K562 (cell line): Measurements from ENCODE around the gene PPP1R15A. TPM values are rescaled to one million over a fixed set of nuclear protein-coding genes. Genes with fewer than 3 reads are reported as not detected.

ENCODE experiments used
- BCLAF1 ChIP-seq, 2 experiments: fragments of 450-650 bp in 1 of 2; IDR thresholded peaks; 2 replicates each; pipeline ENCODE4 v1.6.1; 2011 to 2017; ENCODE audit warnings: low read depth in 2 of 2, antibody characterized with exemption in 1 of 2, borderline replicate concordance in 1 of 2, low read length in 1 of 2, mild to moderate bottlenecking in 1 of 2, mixed read lengths in 1 of 2; ENCODE audit not compliant: control insufficient read depth in 1 of 2
- FIP1L1 ChIP-seq: fragments of 200-400 bp; formaldehyde crosslinking; IDR thresholded peaks from 2 replicates; pipeline ENCODE4 v1.6.1; 2018; ENCODE audit warnings: mild to moderate bottlenecking, low read depth, low read length; ENCODE audit not compliant: poor library complexity, severe bottlenecking
- GABPB2 ChIP-seq: fragments of 250-450 bp; sonication (Bioruptor Pico); conservative IDR thresholded peaks from 2 replicates; pipeline ENCODE4 v1.5.1; 2021; ENCODE audit warnings: mild to moderate bottlenecking
- ILF3 ChIP-seq: fragments of 450-650 bp; IDR thresholded peaks from 2 replicates; pipeline ENCODE4 v1.6.1; 2018; ENCODE audit warnings: antibody characterized with exemption, mild to moderate bottlenecking, moderate library complexity, borderline replicate concordance
- LEF1 ChIP-seq: fragments of 450-650 bp; IDR thresholded peaks from 2 replicates; pipeline ENCODE4 v1.6.1; 2016; ENCODE audit warnings: mild to moderate bottlenecking
- NFIX ChIP-seq: fragments of 250-450 bp; sonication (Bioruptor Pico); IDR thresholded peaks from 2 replicates; pipeline ENCODE4 v1.4.0; 2020; ENCODE audit warnings: low read depth, mild to moderate bottlenecking, moderate library complexity
- NFRKB ChIP-seq: fragments of 450-650 bp; IDR thresholded peaks from 2 replicates; pipeline ENCODE4 v1.6.1; 2016; ENCODE audit warnings: low read depth
- POLR3G ChIP-seq: IDR thresholded peaks from 2 replicates; pipeline ENCODE4 v1.6.1; 2011; ENCODE audit not compliant: insufficient read length, insufficient replicate concordance; ENCODE audit errors: extremely low read depth
- RB1 ChIP-seq: fragments of 450-650 bp; IDR thresholded peaks from 2 replicates; pipeline ENCODE4 v1.6.1; 2017; ENCODE audit warnings: low read depth, mild to moderate bottlenecking
- SOX6 ChIP-seq: fragments of 450-650 bp; IDR thresholded peaks from 2 replicates; pipeline ENCODE4 v1.6.1; 2014; ENCODE audit warnings: mild to moderate bottlenecking
- ZHX1 ChIP-seq: fragments of 150-350 bp; conservative IDR thresholded peaks from 2 replicates; pipeline ENCODE4 v1.6.1; 2014; ENCODE audit warnings: low read length
- ZNF124 ChIP-seq: sonication (generic); formaldehyde crosslinking; IDR thresholded peaks from 2 replicates; pipeline ENCODE4 v1.8.1; 2022; ENCODE audit warnings: missing genetic modification reagents
- ZNF140 ChIP-seq: fragments of 250-450 bp; sonication (Bioruptor Pico); IDR thresholded peaks from 2 replicates; pipeline ENCODE4 v1.8.0; 2021; ENCODE audit warnings: moderate library complexity, mild to moderate bottlenecking, inconsistent platforms
- ZNF431 ChIP-seq: sonication (generic); formaldehyde crosslinking; IDR thresholded peaks from 2 replicates; pipeline ENCODE4 v1.8.0; 2022; ENCODE audit warnings: mild to moderate bottlenecking, missing genetic modification reagents
- ZNF436 ChIP-seq: fragments of 250-450, 450-650 bp; sonication (Bioruptor Pico); formaldehyde crosslinking; IDR thresholded peaks from 2 replicates; pipeline ENCODE4 v1.7.0; 2020; ENCODE audit warnings: mild to moderate bottlenecking
- ZNF699 ChIP-seq: fragments of 250-450 bp; sonication (Bioruptor Pico); IDR thresholded peaks from 2 replicates; pipeline ENCODE4 v1.8.0; 2021; ENCODE audit warnings: mild to moderate bottlenecking, moderate library complexity; ENCODE audit not compliant: insufficient replicate concordance
- polyA plus RNA-seq, 8 experiments: library from polyadenylated mRNA; depleted of rRNA in 4 of 8; stranded (reverse) in 5 of 8; unstranded in 3 of 8; fragments of >200 nt; fragmentation: Nextera tagmentation in 2 of 8; fragmentation: Illumina TruSeq in 1 of 8; extraction: Ambion mirVana in 2 of 8; extraction: Trizol in 1 of 8; gene quantifications; 2 replicates each; pipeline versions ENCODE4 v1.2.1 to v1.2.3, GENCODE V29; 2011 to 2014; ENCODE audit warnings: inconsistent platforms in 1 of 8, missing spikeins in 1 of 8
- total RNA-seq, 7 experiments: library from RNA; depleted of rRNA in 6 of 7; stranded (reverse); fragments of >200 nt in 6 of 7; fragmentation: Illumina TruSeq in 2 of 7; extraction: Trizol in 2 of 7; gene quantifications; 2 replicates each; pipeline versions ENCODE4 v1.2.1 to v1.2.3, GENCODE V29; 2011 to 2021; ENCODE audit warnings: low replicate concordance in 1 of 7
- TF ChIP-seq, protein P1 (sequence below): sonication (generic); formaldehyde crosslinking; IDR thresholded peaks from 2 replicates; pipeline ENCODE4 v1.8.1; 2023; ENCODE audit warnings: mild to moderate bottlenecking, missing genetic modification reagents
- TF ChIP-seq, protein P2 (sequence below): fragments of 450-650 bp; IDR thresholded peaks from 2 replicates; pipeline ENCODE4 v1.6.1; 2014; ENCODE audit warnings: low read depth, mild to moderate bottlenecking, moderate library complexity, borderline replicate concordance

The PPP1R15A gene
- total and polyA plus RNA-seq, 9 of the 15 experiments (the other 6 are each of a cell fraction or from before 2014, with no cell fraction given), result 0.42 to 73.7 (median 44.0) TPM

DNA sequence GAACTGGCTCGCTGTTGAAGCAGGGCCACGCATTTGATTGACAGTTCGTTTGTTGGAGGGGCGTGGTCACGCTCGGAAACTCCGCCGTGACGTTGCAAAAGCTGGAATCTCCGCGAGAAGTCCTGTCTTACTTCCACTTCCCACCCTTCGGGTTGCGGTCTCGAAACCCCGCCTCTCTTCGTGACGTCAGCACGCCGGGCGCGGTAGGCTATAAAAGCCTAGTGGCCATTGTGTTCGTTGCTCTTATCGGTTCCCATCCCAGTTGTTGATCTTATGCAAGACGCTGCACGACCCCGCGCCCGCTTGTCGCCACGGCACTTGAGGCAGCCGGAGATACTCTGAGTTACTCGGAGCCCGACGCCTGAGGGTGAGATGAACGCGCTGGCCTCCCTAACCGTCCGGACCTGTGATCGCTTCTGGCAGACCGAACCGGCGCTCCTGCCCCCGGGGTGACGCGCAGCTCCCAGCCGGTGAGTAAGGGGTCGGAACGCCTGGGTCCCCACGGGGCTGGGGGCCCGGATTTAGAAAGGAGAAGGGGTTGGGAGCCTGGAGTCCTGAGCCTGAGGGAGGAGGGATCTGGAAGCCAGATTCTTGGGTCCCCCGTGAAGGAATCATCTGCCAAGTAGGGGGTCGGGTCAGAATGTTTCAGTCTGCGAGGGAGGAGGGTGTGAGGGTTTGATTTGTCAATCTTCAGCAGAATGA, at the start of gene PPP1R15A (continued):
- TF ChIP-seq ZNF124 (CRISPR knock-in tag) (no peak), ILF3 (no peak; the same call in 1 of the 2 replicates), NFIX (CRISPR knock-in tag) (no peak), LEF1 (no peak), ZNF436 (CRISPR knock-in tag) (no peak), BCLAF1 (IDR thresholded peaks at IDR 0.05; ENCODE audit: borderline replicate concordance in 1 of 2, control insufficient read depth in 1 of 2, low read depth in 2 of 2, low read length in 1 of 2) (no peak), POLR3G (no peak), ZNF431 (CRISPR knock-in tag) (no peak), RB1 (peak; percentile 81; the same call in 1 of the 2 replicates), GABPB2 (peak; percentile 78; the same call in 1 of the 2 replicates), SOX6 (peak; percentile 91), ZNF140 (no peak), NFRKB (peak; percentile 92; the same call in 1 of the 2 replicates), FIP1L1 (peak; percentile 78), ZHX1 (no peak), ZNF699 (CRISPR knock-in tag) (no peak)
- TF ChIP-seq, protein P1, sequence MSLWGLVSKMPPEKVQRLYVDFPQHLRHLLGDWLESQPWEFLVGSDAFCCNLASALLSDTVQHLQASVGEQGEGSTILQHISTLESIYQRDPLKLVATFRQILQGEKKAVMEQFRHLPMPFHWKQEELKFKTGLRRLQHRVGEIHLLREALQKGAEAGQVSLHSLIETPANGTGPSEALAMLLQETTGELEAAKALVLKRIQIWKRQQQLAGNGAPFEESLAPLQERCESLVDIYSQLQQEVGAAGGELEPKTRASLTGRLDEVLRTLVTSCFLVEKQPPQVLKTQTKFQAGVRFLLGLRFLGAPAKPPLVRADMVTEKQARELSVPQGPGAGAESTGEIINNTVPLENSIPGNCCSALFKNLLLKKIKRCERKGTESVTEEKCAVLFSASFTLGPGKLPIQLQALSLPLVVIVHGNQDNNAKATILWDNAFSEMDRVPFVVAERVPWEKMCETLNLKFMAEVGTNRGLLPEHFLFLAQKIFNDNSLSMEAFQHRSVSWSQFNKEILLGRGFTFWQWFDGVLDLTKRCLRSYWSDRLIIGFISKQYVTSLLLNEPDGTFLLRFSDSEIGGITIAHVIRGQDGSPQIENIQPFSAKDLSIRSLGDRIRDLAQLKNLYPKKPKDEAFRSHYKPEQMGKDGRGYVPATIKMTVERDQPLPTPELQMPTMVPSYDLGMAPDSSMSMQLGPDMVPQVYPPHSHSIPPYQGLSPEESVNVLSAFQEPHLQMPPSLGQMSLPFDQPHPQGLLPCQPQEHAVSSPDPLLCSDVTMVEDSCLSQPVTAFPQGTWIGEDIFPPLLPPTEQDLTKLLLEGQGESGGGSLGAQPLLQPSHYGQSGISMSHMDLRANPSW, result peak; percentile 73; the same call in 1 of the 2 replicates
- TF ChIP-seq, protein P2, sequence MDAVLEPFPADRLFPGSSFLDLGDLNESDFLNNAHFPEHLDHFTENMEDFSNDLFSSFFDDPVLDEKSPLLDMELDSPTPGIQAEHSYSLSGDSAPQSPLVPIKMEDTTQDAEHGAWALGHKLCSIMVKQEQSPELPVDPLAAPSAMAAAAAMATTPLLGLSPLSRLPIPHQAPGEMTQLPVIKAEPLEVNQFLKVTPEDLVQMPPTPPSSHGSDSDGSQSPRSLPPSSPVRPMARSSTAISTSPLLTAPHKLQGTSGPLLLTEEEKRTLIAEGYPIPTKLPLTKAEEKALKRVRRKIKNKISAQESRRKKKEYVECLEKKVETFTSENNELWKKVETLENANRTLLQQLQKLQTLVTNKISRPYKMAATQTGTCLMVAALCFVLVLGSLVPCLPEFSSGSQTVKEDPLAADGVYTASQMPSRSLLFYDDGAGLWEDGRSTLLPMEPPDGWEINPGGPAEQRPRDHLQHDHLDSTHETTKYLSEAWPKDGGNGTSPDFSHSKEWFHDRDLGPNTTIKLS, result no peak; the same call in 1 of the 2 replicates
